Measurements from ENCODE around the gene TRPM3.

DNA sequence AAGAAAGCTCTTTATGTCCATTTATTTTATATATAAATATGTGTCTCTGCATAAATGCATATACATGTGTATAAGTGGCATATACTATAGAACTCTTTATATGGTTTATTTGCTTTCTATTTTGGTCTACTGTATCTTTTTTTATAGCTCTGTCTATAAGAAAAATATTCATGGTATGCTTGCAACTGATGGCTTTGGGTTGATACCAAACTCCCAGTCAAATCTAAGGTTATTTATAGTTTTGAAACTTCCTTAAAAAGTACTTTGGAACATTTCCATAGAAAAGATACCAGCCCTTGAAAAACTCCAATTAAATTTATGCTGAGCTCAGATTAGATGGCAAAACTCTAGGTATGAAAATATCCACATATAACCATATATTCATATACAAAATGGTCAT lies 587.0 kb downstream of the TRPM3 start:
- TF ChIP-seq, protein P1, sequence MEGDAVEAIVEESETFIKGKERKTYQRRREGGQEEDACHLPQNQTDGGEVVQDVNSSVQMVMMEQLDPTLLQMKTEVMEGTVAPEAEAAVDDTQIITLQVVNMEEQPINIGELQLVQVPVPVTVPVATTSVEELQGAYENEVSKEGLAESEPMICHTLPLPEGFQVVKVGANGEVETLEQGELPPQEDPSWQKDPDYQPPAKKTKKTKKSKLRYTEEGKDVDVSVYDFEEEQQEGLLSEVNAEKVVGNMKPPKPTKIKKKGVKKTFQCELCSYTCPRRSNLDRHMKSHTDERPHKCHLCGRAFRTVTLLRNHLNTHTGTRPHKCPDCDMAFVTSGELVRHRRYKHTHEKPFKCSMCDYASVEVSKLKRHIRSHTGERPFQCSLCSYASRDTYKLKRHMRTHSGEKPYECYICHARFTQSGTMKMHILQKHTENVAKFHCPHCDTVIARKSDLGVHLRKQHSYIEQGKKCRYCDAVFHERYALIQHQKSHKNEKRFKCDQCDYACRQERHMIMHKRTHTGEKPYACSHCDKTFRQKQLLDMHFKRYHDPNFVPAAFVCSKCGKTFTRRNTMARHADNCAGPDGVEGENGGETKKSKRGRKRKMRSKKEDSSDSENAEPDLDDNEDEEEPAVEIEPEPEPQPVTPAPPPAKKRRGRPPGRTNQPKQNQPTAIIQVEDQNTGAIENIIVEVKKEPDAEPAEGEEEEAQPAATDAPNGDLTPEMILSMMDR (IDR thresholded peaks at IDR 0.05 in 8 of 11, conservative IDR thresholded peaks at IDR 0.05 in 3 of 11), result no peak
- TF ChIP-seq POLR2AphosphoS5 (IDR thresholded peaks at IDR 0.05) (no peak), POLR2A (IDR thresholded peaks at IDR 0.05) (no peak)

Data from spleen (tissue), 7 donors.